HEK293 (cell line): ENCODE data around the gene OST4.

Experiments
- ATF2 ChIP-seq: fragments of 450-650 bp; formaldehyde crosslinking; IDR thresholded peaks from 2 replicates; pipeline ENCODE4 v1.5.1; 2016; ENCODE audit warnings: missing biosample characterization, missing genetic modification characterization, low read depth
- GLI2 ChIP-seq: fragments of 450-650 bp; formaldehyde crosslinking; IDR thresholded peaks from 2 replicates; pipeline ENCODE4; 2017; ENCODE audit warnings: missing biosample characterization, missing genetic modification characterization, low read depth, borderline replicate concordance
- YY1 ChIP-seq: fragments of 450-650 bp; formaldehyde crosslinking; IDR thresholded peaks from 2 replicates; pipeline ENCODE4 v1.5.1; 2018; ENCODE audit warnings: missing biosample characterization, missing genetic modification characterization
- ZBTB20 ChIP-seq: fragments of 450-650 bp; formaldehyde crosslinking; IDR thresholded peaks from 2 replicates; pipeline ENCODE4 v1.5.1; 2016; ENCODE audit warnings: missing biosample characterization, missing genetic modification characterization
- ZFP3 ChIP-seq: fragments of 450-650 bp; formaldehyde crosslinking; IDR thresholded peaks from 2 replicates; pipeline ENCODE4 v1.5.1; 2016; ENCODE audit warnings: low read depth, missing biosample characterization, missing genetic modification characterization
- ZNF133 ChIP-seq: fragments of 450-650 bp; formaldehyde crosslinking; IDR thresholded peaks from 2 replicates; pipeline ENCODE4 v1.5.1; 2016; ENCODE audit warnings: missing biosample characterization, missing genetic modification characterization
- ZNF621 ChIP-seq: fragments of 450-650 bp; formaldehyde crosslinking; IDR thresholded peaks from 2 replicates; pipeline ENCODE4 v1.5.1; 2017; ENCODE audit warnings: missing biosample characterization, missing genetic modification characterization
- TF ChIP-seq, protein P1 (sequence below): fragments of 450-650 bp; formaldehyde crosslinking; IDR thresholded peaks from 2 replicates; pipeline ENCODE4 v1.5.1; 2016; ENCODE audit warnings: missing biosample characterization, missing genetic modification characterization
- TF ChIP-seq, protein P2 (sequence below): fragments of 450-650 bp; formaldehyde crosslinking; IDR thresholded peaks from 2 replicates; pipeline ENCODE4 v1.5.1; 2016; ENCODE audit warnings: missing biosample characterization, missing genetic modification characterization, borderline replicate concordance
- TF ChIP-seq, protein P3 (sequence below): fragments of 450-650 bp; formaldehyde crosslinking; IDR thresholded peaks from 2 replicates; pipeline ENCODE4 v1.5.1; 2016; ENCODE audit warnings: missing biosample characterization, missing genetic modification characterization
- TF ChIP-seq, protein P4 (sequence below): fragments of 450-650 bp; formaldehyde crosslinking; IDR thresholded peaks from 2 replicates; pipeline ENCODE4 v1.5.1; 2017; ENCODE audit warnings: missing biosample characterization, missing genetic modification characterization

DNA sequence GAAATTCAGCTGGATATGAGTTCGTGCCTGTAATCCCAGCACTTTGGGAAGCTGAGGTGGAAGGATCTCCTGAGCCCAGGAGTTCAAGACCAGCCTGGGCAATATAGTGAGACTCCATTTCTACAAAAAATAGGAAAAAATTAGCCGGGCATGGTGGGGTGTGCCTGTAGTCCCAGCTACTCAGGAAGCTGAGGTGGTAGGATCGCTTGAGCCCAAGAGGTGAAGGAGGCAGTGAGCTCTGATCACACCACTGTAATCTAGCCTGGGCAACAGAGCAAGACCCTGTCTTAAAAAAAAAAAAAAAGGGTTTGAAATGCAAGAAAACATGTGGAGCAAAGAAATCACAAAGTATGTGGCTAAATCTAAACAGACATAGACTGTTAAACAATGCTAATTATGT is 37.6 kb upstream of the OST4 start:
- TF ChIP-seq, protein P1, sequence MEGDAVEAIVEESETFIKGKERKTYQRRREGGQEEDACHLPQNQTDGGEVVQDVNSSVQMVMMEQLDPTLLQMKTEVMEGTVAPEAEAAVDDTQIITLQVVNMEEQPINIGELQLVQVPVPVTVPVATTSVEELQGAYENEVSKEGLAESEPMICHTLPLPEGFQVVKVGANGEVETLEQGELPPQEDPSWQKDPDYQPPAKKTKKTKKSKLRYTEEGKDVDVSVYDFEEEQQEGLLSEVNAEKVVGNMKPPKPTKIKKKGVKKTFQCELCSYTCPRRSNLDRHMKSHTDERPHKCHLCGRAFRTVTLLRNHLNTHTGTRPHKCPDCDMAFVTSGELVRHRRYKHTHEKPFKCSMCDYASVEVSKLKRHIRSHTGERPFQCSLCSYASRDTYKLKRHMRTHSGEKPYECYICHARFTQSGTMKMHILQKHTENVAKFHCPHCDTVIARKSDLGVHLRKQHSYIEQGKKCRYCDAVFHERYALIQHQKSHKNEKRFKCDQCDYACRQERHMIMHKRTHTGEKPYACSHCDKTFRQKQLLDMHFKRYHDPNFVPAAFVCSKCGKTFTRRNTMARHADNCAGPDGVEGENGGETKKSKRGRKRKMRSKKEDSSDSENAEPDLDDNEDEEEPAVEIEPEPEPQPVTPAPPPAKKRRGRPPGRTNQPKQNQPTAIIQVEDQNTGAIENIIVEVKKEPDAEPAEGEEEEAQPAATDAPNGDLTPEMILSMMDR, result no peak
- TF ChIP-seq ZNF621 (tag by site-specific recombination), result no peak
- TF ChIP-seq, protein P2, sequence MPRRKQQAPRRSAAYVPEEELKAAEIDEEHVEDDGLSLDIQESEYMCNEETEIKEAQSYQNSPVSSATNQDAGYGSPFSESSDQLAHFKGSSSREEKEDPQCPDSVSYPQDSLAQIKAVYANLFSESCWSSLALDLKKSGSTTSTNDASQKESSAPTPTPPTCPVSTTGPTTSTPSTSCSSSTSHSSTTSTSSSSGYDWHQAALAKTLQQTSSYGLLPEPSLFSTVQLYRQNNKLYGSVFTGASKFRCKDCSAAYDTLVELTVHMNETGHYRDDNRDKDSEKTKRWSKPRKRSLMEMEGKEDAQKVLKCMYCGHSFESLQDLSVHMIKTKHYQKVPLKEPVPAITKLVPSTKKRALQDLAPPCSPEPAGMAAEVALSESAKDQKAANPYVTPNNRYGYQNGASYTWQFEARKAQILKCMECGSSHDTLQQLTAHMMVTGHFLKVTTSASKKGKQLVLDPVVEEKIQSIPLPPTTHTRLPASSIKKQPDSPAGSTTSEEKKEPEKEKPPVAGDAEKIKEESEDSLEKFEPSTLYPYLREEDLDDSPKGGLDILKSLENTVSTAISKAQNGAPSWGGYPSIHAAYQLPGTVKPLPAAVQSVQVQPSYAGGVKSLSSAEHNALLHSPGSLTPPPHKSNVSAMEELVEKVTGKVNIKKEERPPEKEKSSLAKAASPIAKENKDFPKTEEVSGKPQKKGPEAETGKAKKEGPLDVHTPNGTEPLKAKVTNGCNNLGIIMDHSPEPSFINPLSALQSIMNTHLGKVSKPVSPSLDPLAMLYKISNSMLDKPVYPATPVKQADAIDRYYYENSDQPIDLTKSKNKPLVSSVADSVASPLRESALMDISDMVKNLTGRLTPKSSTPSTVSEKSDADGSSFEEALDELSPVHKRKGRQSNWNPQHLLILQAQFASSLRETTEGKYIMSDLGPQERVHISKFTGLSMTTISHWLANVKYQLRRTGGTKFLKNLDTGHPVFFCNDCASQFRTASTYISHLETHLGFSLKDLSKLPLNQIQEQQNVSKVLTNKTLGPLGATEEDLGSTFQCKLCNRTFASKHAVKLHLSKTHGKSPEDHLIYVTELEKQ (tag by site-specific recombination), result no peak
- TF ChIP-seq ATF2, result no peak
- TF ChIP-seq ZNF133 (tag by site-specific recombination), result no peak
- TF ChIP-seq, protein P3, sequence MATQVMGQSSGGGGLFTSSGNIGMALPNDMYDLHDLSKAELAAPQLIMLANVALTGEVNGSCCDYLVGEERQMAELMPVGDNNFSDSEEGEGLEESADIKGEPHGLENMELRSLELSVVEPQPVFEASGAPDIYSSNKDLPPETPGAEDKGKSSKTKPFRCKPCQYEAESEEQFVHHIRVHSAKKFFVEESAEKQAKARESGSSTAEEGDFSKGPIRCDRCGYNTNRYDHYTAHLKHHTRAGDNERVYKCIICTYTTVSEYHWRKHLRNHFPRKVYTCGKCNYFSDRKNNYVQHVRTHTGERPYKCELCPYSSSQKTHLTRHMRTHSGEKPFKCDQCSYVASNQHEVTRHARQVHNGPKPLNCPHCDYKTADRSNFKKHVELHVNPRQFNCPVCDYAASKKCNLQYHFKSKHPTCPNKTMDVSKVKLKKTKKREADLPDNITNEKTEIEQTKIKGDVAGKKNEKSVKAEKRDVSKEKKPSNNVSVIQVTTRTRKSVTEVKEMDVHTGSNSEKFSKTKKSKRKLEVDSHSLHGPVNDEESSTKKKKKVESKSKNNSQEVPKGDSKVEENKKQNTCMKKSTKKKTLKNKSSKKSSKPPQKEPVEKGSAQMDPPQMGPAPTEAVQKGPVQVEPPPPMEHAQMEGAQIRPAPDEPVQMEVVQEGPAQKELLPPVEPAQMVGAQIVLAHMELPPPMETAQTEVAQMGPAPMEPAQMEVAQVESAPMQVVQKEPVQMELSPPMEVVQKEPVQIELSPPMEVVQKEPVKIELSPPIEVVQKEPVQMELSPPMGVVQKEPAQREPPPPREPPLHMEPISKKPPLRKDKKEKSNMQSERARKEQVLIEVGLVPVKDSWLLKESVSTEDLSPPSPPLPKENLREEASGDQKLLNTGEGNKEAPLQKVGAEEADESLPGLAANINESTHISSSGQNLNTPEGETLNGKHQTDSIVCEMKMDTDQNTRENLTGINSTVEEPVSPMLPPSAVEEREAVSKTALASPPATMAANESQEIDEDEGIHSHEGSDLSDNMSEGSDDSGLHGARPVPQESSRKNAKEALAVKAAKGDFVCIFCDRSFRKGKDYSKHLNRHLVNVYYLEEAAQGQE (tag by site-specific recombination), result no peak
- TF ChIP-seq GLI2 (tag by site-specific recombination), result no peak
- TF ChIP-seq ZBTB20 (tag by site-specific recombination), result no peak
- no peak for TF ChIP-seq ZFP3 (tag by site-specific recombination)
- TF ChIP-seq, protein P4, sequence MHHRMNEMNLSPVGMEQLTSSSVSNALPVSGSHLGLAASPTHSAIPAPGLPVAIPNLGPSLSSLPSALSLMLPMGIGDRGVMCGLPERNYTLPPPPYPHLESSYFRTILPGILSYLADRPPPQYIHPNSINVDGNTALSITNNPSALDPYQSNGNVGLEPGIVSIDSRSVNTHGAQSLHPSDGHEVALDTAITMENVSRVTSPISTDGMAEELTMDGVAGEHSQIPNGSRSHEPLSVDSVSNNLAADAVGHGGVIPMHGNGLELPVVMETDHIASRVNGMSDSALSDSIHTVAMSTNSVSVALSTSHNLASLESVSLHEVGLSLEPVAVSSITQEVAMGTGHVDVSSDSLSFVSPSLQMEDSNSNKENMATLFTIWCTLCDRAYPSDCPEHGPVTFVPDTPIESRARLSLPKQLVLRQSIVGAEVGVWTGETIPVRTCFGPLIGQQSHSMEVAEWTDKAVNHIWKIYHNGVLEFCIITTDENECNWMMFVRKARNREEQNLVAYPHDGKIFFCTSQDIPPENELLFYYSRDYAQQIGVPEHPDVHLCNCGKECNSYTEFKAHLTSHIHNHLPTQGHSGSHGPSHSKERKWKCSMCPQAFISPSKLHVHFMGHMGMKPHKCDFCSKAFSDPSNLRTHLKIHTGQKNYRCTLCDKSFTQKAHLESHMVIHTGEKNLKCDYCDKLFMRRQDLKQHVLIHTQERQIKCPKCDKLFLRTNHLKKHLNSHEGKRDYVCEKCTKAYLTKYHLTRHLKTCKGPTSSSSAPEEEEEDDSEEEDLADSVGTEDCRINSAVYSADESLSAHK, result no peak
- no peak for TF ChIP-seq YY1 (tag by site-specific recombination)
